ENCODE measurements around the gene TIAM1. TPM values are rescaled to one million over a fixed set of nuclear protein-coding genes. Genes with fewer than 3 reads are reported as not detected.

TIAM1 gene
- total RNA-seq, 6 donors from 2014 or later = 13.4 to 32.1 (median 19.5) TPM

DNA sequence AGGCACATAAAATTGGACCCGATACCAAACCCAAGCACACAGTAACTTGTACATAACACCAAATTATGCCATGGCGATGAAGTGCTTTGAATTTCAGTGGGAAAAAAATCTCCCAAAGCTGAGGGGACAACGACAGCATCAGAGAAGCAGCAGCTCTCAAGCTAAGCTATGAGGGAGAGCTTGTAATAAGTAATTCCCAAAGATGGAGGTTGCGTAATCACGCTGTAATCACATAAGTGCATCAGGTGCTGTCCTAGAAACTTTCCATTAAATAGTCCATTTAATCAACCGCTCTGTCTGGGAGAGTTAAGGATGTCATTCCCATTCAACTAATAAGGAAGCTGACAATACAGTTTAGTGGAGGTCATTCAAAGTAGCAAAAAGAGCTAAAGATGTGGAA lies 268.2 kb downstream of the TIAM1 start:
- Histone ChIP-seq H3K4me3 (no peak overlapping the region), H3K36me3 (no peaks in the 10 kb centered on the region), H3K27me3 (no peaks in the 10 kb centered on the region), H3K9me3 (no peaks in the 10 kb centered on the region), H3K4me1 (no peaks in the 10 kb centered on the region), H3K27ac (no peak overlapping the region)
- WGBS, 2 donors = 90 to 92% methylated on average over 6 of the region's 6 CpGs
- DNase-seq (no peak), ATAC-seq (ENCODE audit: low FRiP score in 2 of 2) (no peak)
- TF ChIP-seq, protein P1, sequence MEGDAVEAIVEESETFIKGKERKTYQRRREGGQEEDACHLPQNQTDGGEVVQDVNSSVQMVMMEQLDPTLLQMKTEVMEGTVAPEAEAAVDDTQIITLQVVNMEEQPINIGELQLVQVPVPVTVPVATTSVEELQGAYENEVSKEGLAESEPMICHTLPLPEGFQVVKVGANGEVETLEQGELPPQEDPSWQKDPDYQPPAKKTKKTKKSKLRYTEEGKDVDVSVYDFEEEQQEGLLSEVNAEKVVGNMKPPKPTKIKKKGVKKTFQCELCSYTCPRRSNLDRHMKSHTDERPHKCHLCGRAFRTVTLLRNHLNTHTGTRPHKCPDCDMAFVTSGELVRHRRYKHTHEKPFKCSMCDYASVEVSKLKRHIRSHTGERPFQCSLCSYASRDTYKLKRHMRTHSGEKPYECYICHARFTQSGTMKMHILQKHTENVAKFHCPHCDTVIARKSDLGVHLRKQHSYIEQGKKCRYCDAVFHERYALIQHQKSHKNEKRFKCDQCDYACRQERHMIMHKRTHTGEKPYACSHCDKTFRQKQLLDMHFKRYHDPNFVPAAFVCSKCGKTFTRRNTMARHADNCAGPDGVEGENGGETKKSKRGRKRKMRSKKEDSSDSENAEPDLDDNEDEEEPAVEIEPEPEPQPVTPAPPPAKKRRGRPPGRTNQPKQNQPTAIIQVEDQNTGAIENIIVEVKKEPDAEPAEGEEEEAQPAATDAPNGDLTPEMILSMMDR (IDR thresholded peaks at IDR 0.05) = no peak
- no peak for TF ChIP-seq POLR2A (IDR thresholded peaks at IDR 0.05)
- TF ChIP-seq POLR2AphosphoS5 (IDR thresholded peaks at IDR 0.05) = no peak
- no peak for TF ChIP-seq EP300 (IDR thresholded peaks at IDR 0.05)

DNA sequence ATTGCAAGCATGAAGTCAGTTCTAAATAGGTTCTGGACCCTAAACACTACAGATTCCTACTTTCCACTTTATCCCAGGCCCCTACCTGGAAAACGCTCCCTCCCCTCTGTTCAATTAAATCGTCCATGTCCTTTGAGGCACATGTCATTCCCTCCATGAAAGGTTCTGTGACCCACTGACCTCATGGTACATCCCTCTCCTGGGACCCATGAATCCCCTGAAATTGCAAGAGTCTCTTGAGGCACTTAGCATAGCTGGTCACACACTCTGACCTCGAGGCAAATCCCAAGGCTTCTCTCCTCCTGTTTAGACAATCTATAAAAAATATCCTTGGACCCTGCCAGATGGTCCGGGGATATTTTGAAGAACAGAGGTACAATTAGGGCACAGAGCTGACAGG lies 271.5 kb downstream of the TIAM1 start:
- TF ChIP-seq EP300 (IDR thresholded peaks at IDR 0.05) (no peak), POLR2AphosphoS5 (IDR thresholded peaks at IDR 0.05) (no peak)
- TF ChIP-seq, protein P1 (IDR thresholded peaks at IDR 0.05) = no peak
- Histone ChIP-seq H3K4me3 (no peak overlapping the region), H3K27ac (no peak overlapping the region), H3K36me3 (no peaks in the 10 kb centered on the region), H3K9me3 (no peaks in the 10 kb centered on the region), H3K4me1 (no peaks in the 10 kb centered on the region), H3K27me3 (no peaks in the 10 kb centered on the region)
- DNase-seq (no peak), ATAC-seq (ENCODE audit: low FRiP score in 2 of 2) (no peak)
- 47 to 53% methylated on average over 4 of the region's 4 CpGs for WGBS, 2 donors
